ENCODE results near the gene FAM219B.

Gene FAM219B

DNA sequence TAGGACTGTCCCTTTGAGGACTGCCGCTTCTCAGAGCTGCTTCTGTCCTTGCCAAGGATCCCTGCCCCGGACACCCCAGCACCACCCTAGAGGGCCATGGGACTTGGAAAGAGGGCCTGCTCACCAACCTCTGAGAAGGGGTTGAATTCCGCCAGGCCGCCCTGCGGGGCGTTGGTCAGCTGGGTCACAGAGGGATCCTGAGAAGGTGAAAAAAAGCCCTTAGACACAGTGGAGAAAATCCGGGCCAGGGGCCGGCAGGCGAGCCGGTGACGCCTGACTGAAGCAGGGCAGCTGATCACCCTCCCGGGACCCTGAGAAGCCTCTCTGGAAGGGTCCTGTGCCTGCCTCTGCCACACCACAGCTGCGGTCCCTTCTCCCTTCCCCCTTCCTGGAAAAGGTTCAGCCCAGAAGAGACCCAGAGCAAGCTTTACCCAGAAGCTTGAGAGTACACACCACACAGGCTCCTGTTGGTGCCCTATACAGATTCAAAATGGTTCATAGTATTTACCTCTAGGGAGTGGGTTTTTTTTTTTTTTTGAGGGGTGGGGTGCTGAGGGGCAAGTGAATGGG is 52.1 kb downstream of the FAM219B start:
- no peak for DNase-seq (ENCODE audit: low read depth in 2 of 2)
- TF ChIP-seq, protein P1, sequence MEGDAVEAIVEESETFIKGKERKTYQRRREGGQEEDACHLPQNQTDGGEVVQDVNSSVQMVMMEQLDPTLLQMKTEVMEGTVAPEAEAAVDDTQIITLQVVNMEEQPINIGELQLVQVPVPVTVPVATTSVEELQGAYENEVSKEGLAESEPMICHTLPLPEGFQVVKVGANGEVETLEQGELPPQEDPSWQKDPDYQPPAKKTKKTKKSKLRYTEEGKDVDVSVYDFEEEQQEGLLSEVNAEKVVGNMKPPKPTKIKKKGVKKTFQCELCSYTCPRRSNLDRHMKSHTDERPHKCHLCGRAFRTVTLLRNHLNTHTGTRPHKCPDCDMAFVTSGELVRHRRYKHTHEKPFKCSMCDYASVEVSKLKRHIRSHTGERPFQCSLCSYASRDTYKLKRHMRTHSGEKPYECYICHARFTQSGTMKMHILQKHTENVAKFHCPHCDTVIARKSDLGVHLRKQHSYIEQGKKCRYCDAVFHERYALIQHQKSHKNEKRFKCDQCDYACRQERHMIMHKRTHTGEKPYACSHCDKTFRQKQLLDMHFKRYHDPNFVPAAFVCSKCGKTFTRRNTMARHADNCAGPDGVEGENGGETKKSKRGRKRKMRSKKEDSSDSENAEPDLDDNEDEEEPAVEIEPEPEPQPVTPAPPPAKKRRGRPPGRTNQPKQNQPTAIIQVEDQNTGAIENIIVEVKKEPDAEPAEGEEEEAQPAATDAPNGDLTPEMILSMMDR (IDR thresholded peaks at IDR 0.05; ENCODE audit: low read depth, low read length), result no peak
- no peak overlapping the region for H3K4me3 ChIP-seq (replicated peaks in 1 of 2; ENCODE audit: low read depth in 2 of 2, low read length in 2 of 2)

DNA sequence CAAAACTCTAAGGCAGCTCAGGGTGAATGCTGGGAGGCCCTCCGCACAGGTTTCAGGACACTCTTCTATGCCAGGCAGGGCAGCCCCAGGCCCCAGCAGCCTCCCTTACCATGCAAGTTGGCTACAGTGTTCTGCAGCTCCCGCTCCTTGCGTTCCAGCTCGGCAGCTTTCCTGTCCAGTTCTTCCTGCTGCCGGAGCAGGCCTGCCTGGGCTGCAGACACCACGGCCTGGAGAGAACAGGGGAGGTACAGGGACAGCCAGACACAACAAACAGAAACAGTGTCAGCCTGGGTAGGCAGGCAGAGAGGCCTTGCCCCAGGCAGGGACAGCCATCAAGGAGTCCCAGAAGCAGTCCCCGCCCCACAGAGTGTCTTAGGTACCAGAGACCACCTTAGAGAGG is 54.7 kb downstream of the FAM219B start:
- TF ChIP-seq, protein P1 (IDR thresholded peaks at IDR 0.05; ENCODE audit: low read depth, low read length), result no peak
- no peak for DNase-seq (ENCODE audit: low read depth in 2 of 2)
- H3K4me3 ChIP-seq (replicated peaks in 1 of 2; ENCODE audit: low read depth in 2 of 2, low read length in 2 of 2), result no peak overlapping the region

DNA sequence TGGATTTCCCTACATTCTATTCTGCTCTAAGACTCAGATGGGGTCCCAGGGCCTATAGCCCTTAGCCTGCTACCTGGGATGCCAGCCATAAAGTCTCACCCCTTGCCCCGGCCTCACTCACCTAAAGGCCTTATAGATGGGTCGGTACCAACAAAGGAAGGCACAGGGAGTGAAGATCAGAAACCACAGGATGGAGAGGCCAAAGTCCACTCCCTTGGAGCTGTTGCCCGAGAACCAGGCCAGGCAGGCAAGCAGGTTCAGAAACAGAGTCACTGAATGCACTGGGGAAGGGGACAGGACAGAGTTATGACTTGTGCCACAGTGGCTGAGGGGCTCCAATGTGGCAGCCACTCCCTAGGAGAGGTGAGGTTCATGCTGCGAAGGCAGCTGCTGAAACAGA is 56.3 kb downstream of the FAM219B start:
- DNase-seq (ENCODE audit: low read depth in 2 of 2), result no peak
- no peak overlapping the region for H3K4me3 ChIP-seq (replicated peaks in 1 of 2; ENCODE audit: low read depth in 2 of 2, low read length in 2 of 2)

More for the DNA sequence above, 56.3 kb downstream of the FAM219B start:
- TF ChIP-seq, protein P1 (IDR thresholded peaks at IDR 0.05; ENCODE audit: low read depth, low read length), result no peak
